HG02642 (cell line): ENCODE results near the gene CCDC183.

Experiments
- ATAC-seq: cut with Tn5 transposase; IDR thresholded peaks from one replicate; pipeline ENCODE4 v1.9.1; 2021; ENCODE audit warnings: mild to moderate bottlenecking; ENCODE audit not compliant: unreplicated experiment, poor library complexity

Gene CCDC183

DNA sequence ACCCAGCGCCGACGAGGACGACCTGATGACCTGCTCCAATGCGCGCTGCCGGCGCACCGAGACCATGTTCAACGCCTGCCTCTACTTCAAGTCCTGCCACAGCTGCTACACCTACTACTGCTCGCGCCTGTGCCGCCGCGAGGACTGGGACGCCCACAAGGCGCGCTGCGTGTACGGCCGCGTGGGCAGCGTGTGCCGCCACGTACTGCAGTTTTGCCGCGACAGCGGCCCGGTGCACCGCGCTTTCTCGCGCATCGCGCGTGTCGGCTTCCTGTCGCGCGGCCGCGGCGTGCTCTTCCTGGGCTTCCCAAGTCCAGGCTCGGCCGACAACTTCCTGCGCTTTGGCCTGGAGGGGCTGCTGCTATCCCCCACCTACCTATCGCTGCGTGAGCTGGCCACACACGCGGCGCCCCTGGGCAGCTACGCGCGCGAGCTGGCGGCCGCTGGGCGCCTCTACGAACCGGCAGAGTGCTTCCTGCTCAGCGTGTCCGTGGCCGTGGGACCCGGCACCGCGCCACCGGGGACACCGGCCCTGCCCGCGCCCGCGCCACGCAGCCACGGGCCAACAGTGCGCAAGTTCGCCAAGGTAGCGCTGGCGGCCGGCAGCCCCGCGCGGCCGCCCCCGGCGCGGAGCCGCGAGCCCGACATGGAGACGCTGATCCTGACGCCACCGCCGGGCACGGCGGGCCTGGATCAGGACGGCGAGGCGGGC lies 50.4 kb downstream of the CCDC183 start:
- no peak for ATAC-seq

DNA sequence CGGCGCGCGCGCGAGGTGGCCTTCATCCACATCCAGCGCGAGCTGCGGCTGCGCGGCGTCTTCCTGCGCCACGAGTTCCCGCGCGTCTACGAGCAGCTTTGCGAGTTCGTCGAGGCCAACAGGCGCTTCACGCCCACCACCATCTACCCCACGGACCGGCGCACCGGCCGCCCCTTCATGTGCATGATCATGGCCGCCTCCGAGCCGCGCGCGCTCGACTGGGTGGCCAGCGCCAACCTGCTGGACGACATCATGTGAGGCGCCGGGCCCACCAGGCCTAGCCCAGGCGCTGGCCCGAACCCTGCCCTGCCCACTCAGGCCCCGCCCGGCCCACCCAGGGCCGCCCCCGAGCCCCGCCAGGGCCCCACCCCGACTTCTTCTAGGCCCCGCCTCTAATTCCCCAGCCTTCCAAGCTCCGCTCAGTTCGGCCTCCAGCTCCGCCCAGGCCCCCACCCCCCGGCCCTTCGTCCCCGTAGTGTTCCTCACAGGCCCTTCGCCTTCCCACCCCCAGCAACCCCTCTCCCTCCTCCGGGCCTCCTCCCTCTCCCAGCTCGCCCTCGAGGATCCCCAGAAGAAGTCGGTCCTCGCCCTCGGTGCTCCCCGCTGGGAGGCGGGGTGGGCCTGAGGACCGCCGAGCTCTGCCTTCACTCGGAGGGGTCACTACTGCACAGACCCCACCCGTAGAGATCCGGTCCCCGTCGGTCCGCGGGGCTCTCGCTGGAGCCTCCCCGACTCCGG lies 51.1 kb downstream of the CCDC183 start:
- no peak for ATAC-seq

DNA sequence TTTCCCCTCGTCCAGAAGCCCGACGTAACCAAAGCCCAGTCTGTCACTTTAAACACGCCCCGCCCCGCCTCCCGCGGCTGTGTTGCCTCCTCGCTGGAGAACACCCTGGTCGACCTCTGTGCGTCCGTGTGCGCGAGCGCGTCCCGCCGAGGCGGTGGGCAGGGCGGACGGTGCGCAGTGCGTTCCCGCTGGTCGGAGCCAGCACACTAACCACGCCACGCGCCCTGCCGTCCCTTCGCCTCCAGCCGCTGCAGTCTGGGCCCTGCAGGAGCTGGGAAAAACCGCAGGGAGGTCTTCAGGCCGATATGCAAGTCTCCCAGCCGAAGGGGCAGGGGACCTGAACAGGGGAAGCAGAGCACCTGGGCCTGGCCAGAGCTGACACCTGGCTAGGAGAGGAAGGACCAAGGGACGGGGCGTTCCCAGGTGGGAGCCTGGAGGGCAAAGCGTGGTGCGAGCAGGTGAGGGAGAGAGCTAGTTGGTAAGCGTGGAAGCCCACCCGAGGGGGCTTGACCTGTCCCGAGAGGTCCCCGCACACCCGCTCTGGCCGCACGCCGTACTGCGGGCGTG lies 51.8 kb downstream of the CCDC183 start:
- ATAC-seq = no peak

DNA sequence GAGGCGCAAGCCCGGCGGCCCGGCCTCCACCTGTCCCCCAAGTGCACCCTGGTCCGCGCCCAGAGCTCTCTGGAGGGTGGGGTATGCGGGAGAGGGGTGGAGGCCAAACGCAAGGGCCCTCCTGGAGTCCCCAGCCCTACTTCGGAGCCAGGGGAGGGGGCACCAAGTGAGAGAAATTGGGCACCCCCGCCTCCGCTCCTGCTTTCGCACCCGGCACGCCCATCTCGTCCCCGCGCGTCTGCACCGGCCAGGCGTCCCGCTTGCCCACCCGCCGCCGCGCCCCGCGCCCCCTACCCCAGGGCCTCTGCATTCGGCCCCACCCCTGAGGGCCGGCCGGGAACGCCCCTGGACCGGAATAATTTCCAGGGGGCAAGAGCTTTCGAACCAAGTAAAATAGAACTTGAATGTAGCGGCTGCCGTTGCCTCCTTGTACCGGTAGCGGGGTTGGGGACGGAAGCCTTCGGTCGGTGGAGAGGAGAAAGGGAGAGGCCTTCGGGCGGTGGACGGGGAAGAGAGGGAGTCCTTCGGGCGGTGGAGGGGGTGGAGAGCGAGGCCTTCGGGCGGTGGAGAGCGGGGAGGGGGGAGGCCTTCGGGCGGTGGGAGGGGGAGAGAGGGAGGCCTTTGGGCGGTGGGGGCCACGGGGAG lies 52.4 kb downstream of the CCDC183 start:
- no peak for ATAC-seq

GRCh38 chr9:136849038-136849959 lies 53.2 kb downstream of the CCDC183 start, which contains the start of gene PHPT1:
PHPT1 (plus strand) TSS chr9:136849409; CDS start chr9:136849431, 22 bp downstream.
- ATAC-seq = peak; percentile 85

DNA sequence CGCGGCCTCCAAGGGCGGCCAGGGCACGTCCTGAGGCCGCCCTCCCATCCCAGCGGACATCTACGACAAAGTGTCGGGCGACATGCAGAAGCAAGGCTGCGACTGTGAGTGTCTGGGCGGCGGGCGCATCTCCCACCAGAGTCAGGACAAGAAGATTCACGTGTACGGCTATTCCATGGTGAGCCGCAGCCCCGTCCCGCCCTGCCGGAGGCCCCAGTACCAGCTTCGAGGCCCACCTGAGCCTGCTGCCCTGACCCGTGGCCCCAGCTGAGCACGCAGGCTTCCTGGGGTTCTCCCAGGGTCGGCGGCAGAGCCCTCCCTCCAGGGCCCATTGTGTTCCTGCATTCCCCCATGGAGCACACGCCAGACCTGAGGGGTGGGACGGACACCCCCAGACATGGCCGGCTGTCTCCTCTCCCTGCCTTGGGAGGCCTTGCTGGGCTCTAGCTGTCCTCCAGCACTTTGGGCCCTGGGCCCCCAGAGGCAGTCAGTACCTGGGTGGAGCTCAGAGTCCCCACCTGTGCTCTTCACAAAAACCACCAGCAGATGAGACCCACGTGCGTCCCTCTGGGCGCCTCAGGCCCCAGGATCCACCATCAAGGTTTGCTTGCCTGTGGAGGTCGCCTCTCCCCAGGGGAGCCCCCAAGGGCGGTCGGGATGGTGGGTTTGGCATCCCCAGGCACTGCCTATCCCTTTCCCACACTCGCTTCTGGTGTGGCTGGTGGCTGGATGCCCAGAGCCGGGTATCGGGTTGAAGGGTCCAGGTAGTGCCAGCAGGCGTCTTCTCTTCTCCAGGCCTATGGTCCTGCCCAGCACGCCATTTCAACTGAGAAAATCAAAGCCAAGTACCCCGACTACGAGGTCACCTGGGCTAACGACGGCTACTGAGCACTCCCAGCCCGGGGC lies 54.1 kb downstream of the CCDC183 start:
- ATAC-seq = no peak

DNA sequence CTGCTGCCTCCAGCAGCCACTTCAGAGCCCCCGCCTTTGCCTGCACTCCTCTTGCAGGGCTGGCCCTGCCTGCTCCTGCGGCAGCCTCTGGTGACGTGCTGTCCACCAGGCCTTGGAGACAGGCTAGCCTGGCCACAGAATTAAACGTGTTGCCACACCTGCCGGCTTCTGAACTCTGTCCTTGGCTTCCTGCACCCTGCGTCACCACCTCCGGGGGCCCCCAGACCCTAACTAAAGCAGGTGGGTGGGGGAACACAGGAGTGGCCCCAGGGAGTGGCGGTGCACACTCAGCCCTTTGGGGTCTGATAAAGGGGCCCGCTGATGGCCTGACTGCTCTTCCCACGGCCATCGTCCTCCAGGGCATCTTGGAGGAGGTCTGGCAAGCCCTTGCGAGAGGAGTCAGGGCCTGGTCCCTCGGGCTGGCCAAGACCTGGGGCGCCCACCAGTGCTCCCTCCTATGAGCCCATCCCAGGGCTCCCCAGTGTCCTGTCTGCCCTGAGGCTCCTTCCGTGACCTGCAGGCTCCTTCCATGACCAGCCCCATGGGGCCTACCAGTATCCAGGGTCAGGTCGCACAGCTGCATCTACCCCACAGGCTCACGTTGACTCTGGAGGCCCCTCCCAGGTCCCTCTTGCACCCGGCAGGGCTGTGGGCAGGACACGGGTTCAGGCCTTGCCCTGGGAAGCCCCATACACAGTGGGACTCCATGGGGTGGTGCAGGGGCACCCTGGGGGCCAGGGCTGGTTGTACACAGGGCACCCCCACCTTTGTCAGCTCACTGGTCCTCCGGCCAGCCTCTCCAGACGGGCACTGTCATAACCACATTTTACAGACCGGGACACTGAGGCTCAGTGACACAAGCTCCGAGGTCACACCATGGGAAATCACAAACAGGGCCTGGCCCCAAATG lies 55.0 kb downstream of the CCDC183 start:
- no peak for ATAC-seq

GRCh38 chr9:136851941-136852663 lies 56.0 kb downstream of the CCDC183 start, which contains the start of gene MAMDC4:
MAMDC4 (plus strand) TSS chr9:136852346; CDS start chr9:136852417, 71 bp downstream.
- ATAC-seq = no peak

- no peak for ATAC-seq
Observed at GRCh38 chr9:136852664-136853595, 56.8 kb downstream of the CCDC183 start.

DNA sequence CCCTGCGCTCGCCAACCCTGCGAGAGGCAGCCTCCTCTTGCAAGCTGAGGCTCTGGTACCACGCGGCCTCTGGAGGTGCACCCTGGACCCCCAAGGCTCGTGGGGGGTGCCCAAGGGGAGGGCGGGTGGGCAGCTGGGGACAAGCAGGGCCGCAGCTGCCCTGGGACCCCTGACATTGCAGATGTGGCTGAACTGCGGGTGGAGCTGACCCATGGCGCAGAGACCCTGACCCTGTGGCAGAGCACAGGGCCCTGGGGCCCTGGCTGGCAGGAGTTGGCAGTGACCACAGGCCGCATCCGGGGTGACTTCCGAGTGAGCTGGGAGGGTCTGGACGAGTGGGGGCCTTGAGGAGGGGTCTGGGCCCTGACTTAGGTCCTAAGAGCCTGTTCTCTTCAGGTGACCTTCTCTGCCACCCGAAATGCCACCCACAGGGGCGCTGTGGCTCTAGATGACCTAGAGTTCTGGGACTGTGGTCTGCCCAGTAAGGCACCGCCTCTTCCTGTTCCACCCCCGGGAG lies 57.5 kb downstream of the CCDC183 start:
- ATAC-seq = no peak

DNA sequence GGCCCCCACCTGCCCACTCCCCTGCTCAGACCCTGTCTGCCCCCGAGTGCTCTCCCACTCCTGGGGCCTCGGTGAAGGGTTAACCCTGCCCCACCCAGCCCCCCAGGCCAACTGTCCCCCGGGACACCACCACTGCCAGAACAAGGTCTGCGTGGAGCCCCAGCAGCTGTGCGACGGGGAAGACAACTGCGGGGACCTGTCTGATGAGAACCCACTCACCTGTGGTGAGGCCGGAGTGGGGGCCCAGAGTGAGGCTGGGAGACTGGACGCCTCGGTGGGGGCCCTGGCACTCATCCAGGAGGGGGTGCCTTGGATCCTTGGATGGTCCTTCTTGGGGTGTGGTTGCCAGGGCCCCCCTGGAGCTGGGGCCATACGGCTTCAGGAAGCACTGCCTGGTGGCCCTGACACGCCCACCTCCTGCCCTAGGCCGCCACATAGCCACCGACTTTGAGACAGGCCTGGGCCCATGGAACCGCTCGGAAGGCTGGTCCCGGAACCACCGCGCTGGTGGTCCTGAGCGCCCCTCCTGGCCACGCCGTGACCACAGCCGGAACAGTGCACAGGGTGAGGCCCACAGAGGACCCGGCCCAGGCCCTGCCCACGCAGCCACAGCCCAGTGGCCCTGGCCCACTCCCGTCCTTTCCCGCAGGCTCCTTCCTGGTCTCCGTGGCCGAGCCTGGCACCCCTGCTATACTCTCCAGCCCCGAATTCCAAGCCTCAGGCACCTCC lies 58.1 kb downstream of the CCDC183 start:
- ATAC-seq = no peak

DNA sequence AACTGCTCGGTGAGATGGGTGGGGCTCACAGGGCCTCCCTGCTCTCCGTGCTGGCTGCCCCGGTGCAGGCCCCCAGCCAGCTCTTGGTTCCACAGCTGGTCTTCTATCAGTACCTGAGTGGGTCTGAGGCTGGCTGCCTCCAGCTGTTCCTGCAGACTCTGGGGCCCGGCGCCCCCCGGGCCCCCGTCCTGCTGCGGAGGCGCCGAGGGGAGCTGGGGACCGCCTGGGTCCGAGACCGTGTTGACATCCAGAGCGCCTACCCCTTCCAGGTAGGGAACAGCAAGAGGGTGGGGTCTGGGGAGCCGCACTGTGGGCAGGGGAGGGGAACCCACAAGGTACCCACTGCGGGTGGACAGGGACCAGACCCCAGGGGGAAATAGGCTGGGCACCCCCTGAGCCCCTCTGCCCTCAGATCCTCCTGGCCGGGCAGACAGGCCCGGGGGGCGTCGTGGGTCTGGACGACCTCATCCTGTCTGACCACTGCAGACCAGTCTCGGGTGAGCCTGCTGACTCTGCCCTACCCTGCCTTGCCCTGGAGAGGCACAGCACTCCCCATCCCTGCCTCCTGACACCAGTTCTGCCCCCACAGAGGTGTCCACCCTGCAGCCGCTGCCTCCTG lies 58.8 kb downstream of the CCDC183 start:
- no peak for ATAC-seq

DNA sequence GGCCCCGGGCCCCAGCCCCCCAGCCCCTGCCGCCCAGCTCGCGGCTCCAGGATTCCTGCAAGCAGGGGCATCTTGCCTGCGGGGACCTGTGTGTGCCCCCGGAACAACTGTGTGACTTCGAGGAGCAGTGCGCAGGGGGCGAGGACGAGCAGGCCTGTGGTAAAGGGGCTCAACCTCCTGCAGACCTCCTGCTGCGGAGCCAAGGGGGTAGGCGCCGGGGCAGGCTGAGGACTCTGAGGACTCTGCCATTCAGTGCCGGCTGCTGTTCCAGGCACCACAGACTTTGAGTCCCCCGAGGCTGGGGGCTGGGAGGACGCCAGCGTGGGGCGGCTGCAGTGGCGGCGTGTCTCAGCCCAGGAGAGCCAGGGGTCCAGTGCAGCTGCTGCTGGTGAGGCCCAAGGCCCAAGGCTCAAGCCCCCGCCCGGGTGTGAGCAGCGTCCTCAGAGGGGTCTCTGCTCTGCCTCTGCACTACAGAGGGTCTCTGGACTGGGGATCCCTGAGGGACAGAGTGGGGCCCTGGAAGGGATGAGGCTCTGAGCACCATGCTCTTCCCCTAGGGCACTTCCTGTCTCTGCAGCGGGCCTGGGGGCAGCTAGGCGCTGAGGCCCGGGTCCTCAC lies 59.4 kb downstream of the CCDC183 start:
- no peak for ATAC-seq

DNA sequence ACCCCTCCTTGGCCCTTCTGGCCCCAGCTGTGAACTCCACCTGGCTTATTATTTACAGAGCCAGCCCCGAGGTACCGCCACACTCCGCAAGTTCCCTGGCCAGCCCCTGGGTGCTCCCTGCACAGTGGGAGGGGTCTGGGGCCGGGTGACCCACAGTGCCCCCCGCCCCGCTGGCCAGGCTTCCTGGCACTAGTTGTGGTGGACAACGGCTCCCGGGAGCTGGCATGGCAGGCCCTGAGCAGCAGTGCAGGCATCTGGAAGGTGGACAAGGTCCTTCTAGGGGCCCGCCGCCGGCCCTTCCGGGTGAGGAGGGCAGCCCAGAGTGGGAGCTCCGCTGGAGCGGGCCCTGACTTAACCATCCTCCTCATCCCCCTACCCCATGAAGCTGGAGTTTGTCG lies 59.9 kb downstream of the CCDC183 start:
- no peak for ATAC-seq
